ENCODE measurements around the gene PSMB4.
A peak's percentile ranks its signal among the peaks of the same experiment; 100 is the strongest.

The PSMB4 gene

GRCh38 chr1:151443846-151444782 lies 44.7 kb downstream of the PSMB4 start:
- peak; percentile 78 for DNase-seq (ENCODE audit: low read depth)

GRCh38 chr1:151444783-151445177 lies 45.4 kb downstream of the PSMB4 start:
- DNase-seq (ENCODE audit: low read depth), result no peak

- no peak for DNase-seq (ENCODE audit: low read depth)
These were observed 48.3 kb downstream of the PSMB4 start for GRCh38 chr1:151447696-151448095.
